HL-60 (cell line): Measurements from ENCODE around the gene AGBL4.

Source experiments
- DNase-seq, 2 experiments: peaks; one replicate each; pipeline ENCODE4 v3.0.0-alpha.2; 2010 to 2020; ENCODE audit warnings: low read depth in 1 of 2, low spot score in 1 of 2
- H3K27ac ChIP-seq: fragments of 250-450 bp; sonication (Bioruptor Pico); replicated peaks from 2 replicates; pipeline ENCODE4 v1.5.1; 2020; ENCODE audit warnings: mild to moderate bottlenecking, moderate library complexity
- H3K27me3 ChIP-seq: fragments of 250-450 bp; sonication (Bioruptor Pico); 2 replicates; pipeline ENCODE4 v1.5.1; 2021; ENCODE audit warnings: mild to moderate bottlenecking, moderate library complexity; ENCODE audit not compliant: insufficient read depth, poor library complexity, severe bottlenecking
- H3K4me3 ChIP-seq: replicated peaks from 2 replicates; pipeline ENCODE4 v1.5.1; 2011; ENCODE audit warnings: mild to moderate bottlenecking, control low read depth, low read length; ENCODE audit not compliant: insufficient read depth
- CTCF ChIP-seq: IDR thresholded peaks from one replicate; pipeline ENCODE4 v1.5.1; 2011; ENCODE audit warnings: low read length, control low read depth, inconsistent platforms; ENCODE audit not compliant: insufficient read depth
- GABPA ChIP-seq: IDR thresholded peaks from 2 replicates; pipeline ENCODE4 v1.6.1; 2012; ENCODE audit warnings: low read depth
- POLR2AphosphoS5 ChIP-seq: IDR thresholded peaks from 2 replicates; pipeline ENCODE4 v1.6.1; 2012; ENCODE audit warnings: low read depth
- SPI1 ChIP-seq: IDR thresholded peaks from 2 replicates; pipeline ENCODE4 v1.6.1; 2012; ENCODE audit warnings: low read depth, mild to moderate bottlenecking, borderline replicate concordance
- TF ChIP-seq, protein P1 (sequence below): IDR thresholded peaks from 2 replicates; pipeline ENCODE4 v1.6.1; 2012; ENCODE audit warnings: low read depth; ENCODE audit not compliant: insufficient replicate concordance

The AGBL4 gene

GRCh38 chr1:48572646-48573258, 1451.0 kb downstream of the AGBL4 start:
- Histone ChIP-seq H3K27ac (no peak overlapping the region), H3K4me3 (no peak overlapping the region), H3K27me3 (no peaks in the 10 kb centered on the region)
- peak; percentile 27 to 41 for DNase-seq
- no peak for TF ChIP-seq GABPA
- peak; percentile 95 for TF ChIP-seq CTCF

DNA sequence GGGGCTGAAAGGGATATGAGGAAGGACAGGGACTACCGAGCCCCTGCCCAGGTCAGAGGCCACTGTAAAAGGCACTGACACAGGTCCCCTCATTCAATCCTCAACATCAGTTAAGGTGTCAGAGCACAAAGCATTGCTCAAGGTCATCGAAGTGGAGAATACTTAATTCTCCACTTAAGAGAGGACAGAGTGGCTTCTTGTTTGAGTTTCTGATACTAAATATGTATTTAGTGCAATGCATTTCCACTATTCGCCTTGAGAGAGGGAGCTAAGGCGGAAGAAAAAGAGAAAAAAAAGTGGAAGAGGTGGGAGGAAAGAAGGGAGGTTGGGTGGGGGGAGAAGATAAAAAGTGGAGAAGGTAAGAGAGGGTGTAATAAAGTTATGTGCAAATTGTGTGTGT, 1451.6 kb downstream of the AGBL4 start:
- no peak for TF ChIP-seq POLR2AphosphoS5
- no peak for TF ChIP-seq SPI1
- no peak for TF ChIP-seq GABPA
- TF ChIP-seq, protein P1, sequence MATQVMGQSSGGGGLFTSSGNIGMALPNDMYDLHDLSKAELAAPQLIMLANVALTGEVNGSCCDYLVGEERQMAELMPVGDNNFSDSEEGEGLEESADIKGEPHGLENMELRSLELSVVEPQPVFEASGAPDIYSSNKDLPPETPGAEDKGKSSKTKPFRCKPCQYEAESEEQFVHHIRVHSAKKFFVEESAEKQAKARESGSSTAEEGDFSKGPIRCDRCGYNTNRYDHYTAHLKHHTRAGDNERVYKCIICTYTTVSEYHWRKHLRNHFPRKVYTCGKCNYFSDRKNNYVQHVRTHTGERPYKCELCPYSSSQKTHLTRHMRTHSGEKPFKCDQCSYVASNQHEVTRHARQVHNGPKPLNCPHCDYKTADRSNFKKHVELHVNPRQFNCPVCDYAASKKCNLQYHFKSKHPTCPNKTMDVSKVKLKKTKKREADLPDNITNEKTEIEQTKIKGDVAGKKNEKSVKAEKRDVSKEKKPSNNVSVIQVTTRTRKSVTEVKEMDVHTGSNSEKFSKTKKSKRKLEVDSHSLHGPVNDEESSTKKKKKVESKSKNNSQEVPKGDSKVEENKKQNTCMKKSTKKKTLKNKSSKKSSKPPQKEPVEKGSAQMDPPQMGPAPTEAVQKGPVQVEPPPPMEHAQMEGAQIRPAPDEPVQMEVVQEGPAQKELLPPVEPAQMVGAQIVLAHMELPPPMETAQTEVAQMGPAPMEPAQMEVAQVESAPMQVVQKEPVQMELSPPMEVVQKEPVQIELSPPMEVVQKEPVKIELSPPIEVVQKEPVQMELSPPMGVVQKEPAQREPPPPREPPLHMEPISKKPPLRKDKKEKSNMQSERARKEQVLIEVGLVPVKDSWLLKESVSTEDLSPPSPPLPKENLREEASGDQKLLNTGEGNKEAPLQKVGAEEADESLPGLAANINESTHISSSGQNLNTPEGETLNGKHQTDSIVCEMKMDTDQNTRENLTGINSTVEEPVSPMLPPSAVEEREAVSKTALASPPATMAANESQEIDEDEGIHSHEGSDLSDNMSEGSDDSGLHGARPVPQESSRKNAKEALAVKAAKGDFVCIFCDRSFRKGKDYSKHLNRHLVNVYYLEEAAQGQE, result no peak
- TF ChIP-seq CTCF, result no peak
- no peak for DNase-seq
- no peak overlapping the region for H3K27ac ChIP-seq

GRCh38 chr1:48571303-48571987, 1452.3 kb downstream of the AGBL4 start:
- Histone ChIP-seq H3K27me3 (no peaks in the 10 kb centered on the region), H3K27ac (no peak overlapping the region), H3K4me3 (no peak overlapping the region)
- TF ChIP-seq GABPA (no peak), CTCF (no peak), POLR2AphosphoS5 (no peak), SPI1 (no peak)
- TF ChIP-seq, protein P1, result no peak
- DNase-seq, result no peak

More for the DNA sequence above, 1451.6 kb downstream of the AGBL4 start:
- Histone ChIP-seq H3K4me3 (no peak overlapping the region), H3K27me3 (no peaks in the 10 kb centered on the region)

GRCh38 chr1:48570568-48570967, 1453.2 kb downstream of the AGBL4 start:
- H3K27ac ChIP-seq, result no peak overlapping the region
- TF ChIP-seq GABPA, result no peak
- TF ChIP-seq POLR2AphosphoS5, result no peak
- no peak for TF ChIP-seq SPI1
- TF ChIP-seq, protein P1, result no peak
- TF ChIP-seq CTCF, result no peak
- no peak for DNase-seq
- H3K4me3 ChIP-seq, result no peak overlapping the region
- H3K27me3 ChIP-seq, result no peaks in the 10 kb centered on the region
